ENCODE measurements around the gene HSD17B8. TPM values are rescaled to one million over a fixed set of nuclear protein-coding genes. Genes with fewer than 3 reads are reported as not detected.

HSD17B8 gene
- total RNA-seq (2014; rRNA removed) = 4.2 and 6.2 TPM in 2 replicates
- percentile 66 among the genes with signal in this experiment for Bru-seq, nascent RNA
- BruChase-seq, experiment 1, labeled RNA remaining after a 6-hour chase = percentile 36 among the genes with signal in this experiment
- BruChase-seq, experiment 2, labeled RNA remaining after a 2-hour chase = percentile 47 among the genes with signal in this experiment
- long read RNA-seq, partial matches to known transcripts = 2 of 5 reads
- long read RNA-seq, other reads (novel, unspliced or antisense) = 1 of 5 reads

- intact Hi-C loops (cut with micrococcal nuclease) = loop anchor here (10.0 kb wide), 2 partner anchors 70 to 210 kb away; partner anchors contain the start of genes B3GALT4, CUTA, PHF1 and RPS18
- peak; percentile 30 for ATAC-seq
- H4K20me1 ChIP-seq (ENCODE audit: low read length) = no peaks in the 10 kb centered on the region
- no peaks in the 10 kb centered on the region for H3K9me2 ChIP-seq (replicated peaks; ENCODE audit: low read length)
- BruUV-seq (replicated peaks) = no TSS peak
- ChIA-PET POLR2A (ENCODE audit: unreplicated experiment) (interaction anchor here (0.7 kb wide), 1 partner anchor 44 kb away, joined by 6 read pairs; no protein-coding TSS in a partner anchor), CTCF (no interaction called here)
- no peaks in the 10 kb centered on the region for H3K9me3 ChIP-seq (ENCODE audit: low read length)
- DNase-seq = peak; percentile 42
- H3F3A ChIP-seq (ENCODE audit: low read length, unreplicated experiment) = no peaks in the 10 kb centered on the region
- no peaks in the 10 kb centered on the region for H3K27me3 ChIP-seq (ENCODE audit: low read length)
- H3K27ac ChIP-seq (ENCODE audit: low read length) = peak within 1 kb of the TSS; percentile 84
- peaks cover 54% of the 10 kb centered on the region for H3K4me1 ChIP-seq (ENCODE audit: insufficient read depth, low read length)
- H3K4me3 ChIP-seq (ENCODE audit: low read length) = peak within 1 kb of the TSS; percentile 46
- no peak within 1 kb of the TSS for H2AFZ ChIP-seq (ENCODE audit: low read length)
- H3K4me2 ChIP-seq (ENCODE audit: low read length) = peak within 1 kb of the TSS; percentile 100
- peaks cover 21% of the 10 kb centered on the region for H3K36me3 ChIP-seq (ENCODE audit: low read depth, low read length)
- peaks cover 48% of the 10 kb centered on the region for H3K79me2 ChIP-seq (ENCODE audit: low read length)
- H3K9ac ChIP-seq (ENCODE audit: low read length) = peak within 1 kb of the TSS; percentile 31
- no peak for TF ChIP-seq EZH2phosphoT487 (IDR thresholded peaks at IDR 0.05; ENCODE audit: borderline replicate concordance, low read length)
- TF ChIP-seq CTCF (conservative IDR thresholded peaks at IDR 0.05; ENCODE audit: low read depth, low read length) = no peak
- TF ChIP-seq EZH2 (IDR thresholded peaks at IDR 0.05; ENCODE audit: low read length, unreplicated experiment) = no peak
Observed at GRCh38 chr6:33204415-33205190, at the start of gene HSD17B8. Gene HSD17B8, plus strand, starts transcription at chr6:33204655. Its CDS starts 14 bp downstream, at chr6:33204669.

DNA sequence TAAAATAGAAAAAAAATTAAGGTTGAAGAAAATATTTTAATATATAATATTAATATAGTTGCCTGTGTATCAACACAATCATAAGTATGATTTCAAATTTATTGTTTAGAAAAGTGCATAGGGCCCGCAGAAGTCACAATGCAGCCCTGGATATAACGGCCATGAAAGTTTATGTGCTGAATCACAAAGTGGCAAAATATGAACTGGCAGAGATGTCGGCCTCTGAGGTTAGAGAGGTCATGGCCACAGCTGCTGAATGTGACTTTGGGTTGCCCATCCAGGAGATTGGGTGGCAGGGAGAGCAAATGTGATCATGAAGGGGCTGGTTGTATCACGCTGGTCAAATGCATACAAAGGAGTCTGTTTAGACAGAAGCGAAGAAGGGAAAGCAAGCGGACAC, 47.9 kb upstream of the HSD17B8 start:
- Histone ChIP-seq H3K9me2 (replicated peaks; ENCODE audit: low read length) (no peaks in the 10 kb centered on the region), H3K79me2 (ENCODE audit: low read length) (no peaks in the 10 kb centered on the region), H4K20me1 (ENCODE audit: low read length) (no peaks in the 10 kb centered on the region), H3K4me3 (ENCODE audit: low read length) (no peak overlapping the region), H2AFZ (ENCODE audit: low read length) (no peak overlapping the region), H3K36me3 (ENCODE audit: low read depth, low read length) (no peaks in the 10 kb centered on the region), H3K27ac (ENCODE audit: low read length) (no peak overlapping the region), H3F3A (ENCODE audit: low read length, unreplicated experiment) (no peaks in the 10 kb centered on the region), H3K9me3 (ENCODE audit: low read length) (no peaks in the 10 kb centered on the region; the same call in 1 of the 2 replicates), H3K4me2 (ENCODE audit: low read length) (no peak overlapping the region), H3K9ac (ENCODE audit: low read length) (no peak overlapping the region), H3K4me1 (ENCODE audit: insufficient read depth, low read length) (peaks cover 10% of the 10 kb centered on the region), H3K27me3 (ENCODE audit: low read length) (no peaks in the 10 kb centered on the region)
- TF ChIP-seq EZH2phosphoT487 (IDR thresholded peaks at IDR 0.05; ENCODE audit: borderline replicate concordance, low read length) = no peak
- TF ChIP-seq CTCF (conservative IDR thresholded peaks at IDR 0.05; ENCODE audit: low read depth, low read length) = no peak
- no peak for TF ChIP-seq EZH2 (IDR thresholded peaks at IDR 0.05; ENCODE audit: low read length, unreplicated experiment)
- POLR2A ChIA-PET (ENCODE audit: unreplicated experiment) = no interaction called here
- DNase-seq (no peak), ATAC-seq (no peak)
- CTCF ChIA-PET = no interaction called here
- intact Hi-C loops (cut with micrococcal nuclease) = no loop called here
- no TSS peak for BruUV-seq (replicated peaks)

Data from PC-3 (cell line).